Nephron progenitor cell (in vitro differentiated cells): Measurements from ENCODE around the gene BRPF3.
A peak's percentile ranks its signal among the peaks of the same experiment; 100 is the strongest.
"Not testable (repeated sequence)": the region's sequence is repeated elsewhere in the genome, so short reads cannot be mapped to it uniquely, and the experiment has no call there.

Experiments used
- DNase-seq: peaks from one replicate; pipeline ENCODE4 v3.0.0; 2021
- H3K27ac Mint-ChIP-seq: 2 replicates; pipeline ENCODE4 v1.8.0; 2021; ENCODE audit warnings: mild to moderate bottlenecking, moderate library complexity, mixed read lengths
- H3K27me3 Mint-ChIP-seq: 2 replicates; pipeline ENCODE4 v1.8.0; 2021; ENCODE audit warnings: mild to moderate bottlenecking, low read depth, mixed read lengths; ENCODE audit not compliant: poor library complexity
- H3K36me3 Mint-ChIP-seq: 2 replicates; pipeline ENCODE4 v1.8.0; 2021; ENCODE audit warnings: low read depth, mixed read lengths
- H3K4me1 Mint-ChIP-seq: 2 replicates; pipeline ENCODE4 v1.8.0; 2021; ENCODE audit warnings: mixed read lengths
- H3K4me3 Mint-ChIP-seq: 2 replicates; pipeline ENCODE4 v1.8.0; 2021; ENCODE audit warnings: mild to moderate bottlenecking, moderate library complexity, mixed read lengths
- H3K9me3 Mint-ChIP-seq: 2 replicates; pipeline ENCODE4 v1.8.0; 2021; ENCODE audit warnings: mild to moderate bottlenecking, moderate library complexity, mixed read lengths
- TF ChIP-seq, protein P1 (sequence below): fragments of 200-600 bp; sonication (generic); IDR thresholded peaks from 2 replicates; pipeline ENCODE4 v1.5.0; 2021; ENCODE audit warnings: antibody characterized with exemption

BRPF3 gene

DNA sequence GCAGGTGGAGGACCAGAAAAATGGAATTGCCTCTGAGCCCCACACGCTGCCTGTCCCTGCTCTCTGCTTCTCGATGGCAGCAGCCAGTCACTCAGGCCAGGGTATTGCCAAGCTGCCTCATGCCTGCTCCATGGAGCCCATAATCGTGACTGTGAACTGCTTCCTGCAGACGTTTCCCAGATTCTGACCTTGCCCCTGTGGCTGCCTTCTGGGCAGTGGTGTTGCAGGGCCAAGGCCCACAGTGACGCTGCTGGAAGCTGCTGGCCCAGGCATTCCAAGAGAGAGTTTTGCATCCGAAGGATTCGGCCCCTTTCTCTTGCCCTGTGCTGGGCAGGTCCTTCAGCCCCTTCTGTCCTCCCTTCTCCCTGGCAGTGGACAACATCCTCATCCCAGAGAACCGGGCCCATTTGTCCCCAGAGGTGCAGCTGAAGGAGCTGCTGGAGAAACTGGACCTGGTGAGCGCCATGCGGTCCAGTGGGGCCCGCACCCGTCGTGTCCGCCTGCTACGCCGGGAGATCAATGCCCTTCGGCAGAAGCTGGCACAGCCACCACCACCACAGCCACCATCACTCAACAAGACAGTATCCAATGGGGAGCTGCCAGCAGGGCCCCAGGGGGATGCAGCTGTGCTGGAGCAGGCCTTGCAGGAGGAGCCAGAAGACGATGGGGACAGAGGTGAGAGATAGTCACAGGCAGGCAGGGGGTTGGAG is 14.5 kb downstream of the BRPF3 start:
- Mint-ChIP-seq H3K36me3 (peaks cover 82% of the 10 kb centered on the region), H3K27ac (peak overlapping the region; percentile 48)

DNA sequence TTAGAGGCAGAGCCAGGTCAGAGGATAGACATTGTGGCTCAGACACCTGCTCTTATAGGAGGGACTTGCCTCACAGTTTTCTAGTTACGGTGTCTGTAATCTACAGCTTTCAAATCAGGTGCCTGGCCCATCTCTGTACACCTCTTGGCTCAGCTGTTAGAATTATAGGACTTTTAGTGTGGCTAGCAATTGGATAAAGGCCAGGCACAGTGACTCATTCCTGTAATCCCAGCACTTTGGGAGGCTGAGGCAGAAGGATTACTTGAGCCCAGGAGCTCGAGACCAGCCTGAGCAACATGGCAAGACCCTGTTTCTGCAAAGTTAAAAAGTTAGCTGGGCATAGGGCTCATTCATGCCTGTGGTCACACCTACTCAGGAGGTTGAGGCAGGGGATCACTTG is 20.0 kb downstream of the BRPF3 start:
- TF ChIP-seq, protein P1, sequence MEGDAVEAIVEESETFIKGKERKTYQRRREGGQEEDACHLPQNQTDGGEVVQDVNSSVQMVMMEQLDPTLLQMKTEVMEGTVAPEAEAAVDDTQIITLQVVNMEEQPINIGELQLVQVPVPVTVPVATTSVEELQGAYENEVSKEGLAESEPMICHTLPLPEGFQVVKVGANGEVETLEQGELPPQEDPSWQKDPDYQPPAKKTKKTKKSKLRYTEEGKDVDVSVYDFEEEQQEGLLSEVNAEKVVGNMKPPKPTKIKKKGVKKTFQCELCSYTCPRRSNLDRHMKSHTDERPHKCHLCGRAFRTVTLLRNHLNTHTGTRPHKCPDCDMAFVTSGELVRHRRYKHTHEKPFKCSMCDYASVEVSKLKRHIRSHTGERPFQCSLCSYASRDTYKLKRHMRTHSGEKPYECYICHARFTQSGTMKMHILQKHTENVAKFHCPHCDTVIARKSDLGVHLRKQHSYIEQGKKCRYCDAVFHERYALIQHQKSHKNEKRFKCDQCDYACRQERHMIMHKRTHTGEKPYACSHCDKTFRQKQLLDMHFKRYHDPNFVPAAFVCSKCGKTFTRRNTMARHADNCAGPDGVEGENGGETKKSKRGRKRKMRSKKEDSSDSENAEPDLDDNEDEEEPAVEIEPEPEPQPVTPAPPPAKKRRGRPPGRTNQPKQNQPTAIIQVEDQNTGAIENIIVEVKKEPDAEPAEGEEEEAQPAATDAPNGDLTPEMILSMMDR, result no peak
- Mint-ChIP-seq H3K27me3 (no peaks in the 10 kb centered on the region), H3K27ac (no peak overlapping the region), H3K36me3 (peaks cover 67% of the 10 kb centered on the region), H3K4me3 (no peak overlapping the region), H3K4me1 (no peaks in the 10 kb centered on the region), H3K9me3 (no peaks in the 10 kb centered on the region)
- DNase-seq, result no peak

More for the DNA sequence above, 14.5 kb downstream of the BRPF3 start:
- H3K4me1 Mint-ChIP-seq, result no peaks in the 10 kb centered on the region
- H3K9me3 Mint-ChIP-seq, result no peaks in the 10 kb centered on the region
- no peaks in the 10 kb centered on the region for H3K27me3 Mint-ChIP-seq
- no peak for DNase-seq
- H3K4me3 Mint-ChIP-seq, result no peak overlapping the region
- TF ChIP-seq, protein P1, result no peak

DNA sequence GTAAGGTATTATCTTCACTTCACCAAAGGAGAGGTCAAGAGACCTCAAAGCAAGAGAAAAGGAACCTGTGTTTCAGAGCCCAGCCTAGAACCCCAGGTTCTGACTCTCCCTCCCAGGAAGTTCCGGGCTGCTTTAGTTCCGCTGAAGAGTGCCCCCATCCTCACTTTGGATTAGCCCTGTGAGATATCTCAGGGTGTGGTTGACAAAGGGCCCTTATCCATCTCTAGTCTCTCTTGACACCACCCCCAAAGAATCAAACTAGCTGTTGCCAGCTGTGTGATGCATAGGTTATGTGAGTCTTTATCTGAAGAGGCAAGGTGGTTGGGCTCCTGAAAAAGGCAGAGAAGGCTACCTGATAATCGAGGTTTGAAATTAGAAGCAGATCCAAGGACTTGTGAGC is 20.6 kb downstream of the BRPF3 start:
- Mint-ChIP-seq H3K27me3 (no peaks in the 10 kb centered on the region), H3K9me3 (no peaks in the 10 kb centered on the region), H3K4me1 (no peaks in the 10 kb centered on the region), H3K27ac (no peak overlapping the region), H3K4me3 (no peak overlapping the region), H3K36me3 (peaks cover 64% of the 10 kb centered on the region)
- TF ChIP-seq, protein P1, result no peak
- DNase-seq, result no peak

DNA sequence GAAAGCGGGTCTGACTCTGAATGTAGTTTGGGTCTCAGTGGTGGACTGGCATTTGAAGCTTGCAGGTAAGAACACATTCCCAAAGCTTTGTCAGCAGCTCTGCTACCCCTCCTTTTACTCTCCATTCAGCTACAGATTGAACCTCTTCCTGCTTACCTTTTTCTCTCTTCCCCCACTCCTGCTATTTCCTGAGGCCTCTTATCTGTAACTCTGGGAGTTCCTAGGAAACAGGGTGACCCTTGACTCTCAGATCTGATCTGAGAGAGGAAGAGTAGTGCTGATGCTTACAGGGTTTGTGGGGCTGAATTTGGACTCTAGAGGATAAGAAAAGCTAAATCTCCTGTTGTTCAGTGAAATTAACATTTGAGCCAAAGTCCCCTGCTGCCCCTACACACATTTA is 21.4 kb downstream of the BRPF3 start:
- no peaks in the 10 kb centered on the region for H3K4me1 Mint-ChIP-seq
- no peak for DNase-seq
- H3K27ac Mint-ChIP-seq, result no peak overlapping the region
- TF ChIP-seq, protein P1, result no peak
- peaks cover 67% of the 10 kb centered on the region for H3K36me3 Mint-ChIP-seq
- no peaks in the 10 kb centered on the region for H3K9me3 Mint-ChIP-seq
- H3K4me3 Mint-ChIP-seq, result no peak overlapping the region
- no peaks in the 10 kb centered on the region for H3K27me3 Mint-ChIP-seq

DNA sequence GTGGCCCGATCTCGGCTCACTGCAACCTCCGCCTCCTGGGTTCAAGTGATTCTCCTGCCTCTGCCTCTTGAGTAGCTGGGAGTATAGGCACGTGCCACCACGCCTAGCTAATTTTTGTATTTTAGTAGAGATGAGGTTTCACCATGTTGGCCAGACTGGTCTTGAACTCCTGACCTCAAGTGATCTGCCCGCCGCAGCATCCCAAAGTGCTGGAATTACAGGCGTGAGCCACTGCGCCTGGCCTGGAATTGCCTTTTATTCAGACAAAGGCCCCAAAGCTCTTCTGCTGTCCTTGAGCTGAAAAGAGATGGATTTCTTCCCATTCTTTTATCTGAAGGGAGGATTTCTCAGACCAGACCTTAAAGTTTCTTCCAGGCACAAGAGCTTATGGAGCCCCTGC is 22.0 kb downstream of the BRPF3 start:
- H3K36me3 Mint-ChIP-seq, result peaks cover 67% of the 10 kb centered on the region
- H3K27ac Mint-ChIP-seq, H3K4me1 Mint-ChIP-seq, H3K27me3 Mint-ChIP-seq, DNase-seq, H3K4me3 Mint-ChIP-seq, H3K9me3 Mint-ChIP-seq: not testable (repeated sequence)

DNA sequence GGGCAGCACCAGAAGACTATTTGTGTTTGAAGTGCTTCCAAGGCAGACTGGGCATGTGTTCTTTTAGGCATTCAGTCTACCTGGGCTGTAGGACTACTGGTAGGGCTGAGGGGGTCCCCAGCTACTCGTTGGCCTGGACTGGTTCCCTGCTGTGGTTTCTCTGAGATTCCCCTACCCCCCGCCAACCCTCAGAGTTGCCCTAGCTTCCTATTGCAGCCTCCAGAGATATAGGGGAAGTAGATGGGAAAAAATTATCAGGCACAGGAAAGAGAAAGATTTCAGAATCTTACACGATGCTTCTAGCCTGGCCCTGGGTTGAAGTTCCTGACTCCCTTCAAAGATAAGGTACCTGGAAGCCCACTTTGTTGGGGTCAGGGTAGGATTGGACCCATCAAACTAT is 22.5 kb downstream of the BRPF3 start:
- H3K4me1 Mint-ChIP-seq, result no peaks in the 10 kb centered on the region
- DNase-seq, result no peak
- peaks cover 64% of the 10 kb centered on the region for H3K36me3 Mint-ChIP-seq
- TF ChIP-seq, protein P1, result no peak
- H3K4me3 Mint-ChIP-seq, result no peak overlapping the region
- no peak overlapping the region for H3K27ac Mint-ChIP-seq
- no peaks in the 10 kb centered on the region for H3K9me3 Mint-ChIP-seq
- H3K27me3 Mint-ChIP-seq, result no peaks in the 10 kb centered on the region
